RKO (cell line): ENCODE measurements around the gene TUBGCP4.
"Not testable (repeated sequence)": the region's sequence is repeated elsewhere in the genome, so short reads cannot be mapped to it uniquely, and the experiment has no call there.

Experiments
- DNase-seq: peaks from one replicate; pipeline ENCODE4 v3.0.0-alpha.2; 2016; ENCODE audit warnings: low spot score

The TUBGCP4 gene

GRCh38 chr15:43370975-43371974, at the start of gene TUBGCP4, which contains the start of gene ZSCAN29:
TUBGCP4 (plus strand) TSS chr15:43371101; CDS start chr15:43371355, 254 bp downstream.
ZSCAN29 (minus strand) TSS chr15:43371043; CDS start chr15:43369913, 1,130 bp downstream.
- DNase-seq, result peak; percentile 89

- DNase-seq, result no peak
Observed at GRCh38 chr15:43325039-43325684, 45.7 kb upstream of the TUBGCP4 start.

GRCh38 chr15:43329217-43329959, 41.5 kb upstream of the TUBGCP4 start:
- DNase-seq, result no peak

GRCh38 chr15:43329960-43330779, 40.7 kb upstream of the TUBGCP4 start, which contains the start of gene LCMT2:
LCMT2 (minus strand) TSS chr15:43330573; CDS start chr15:43330489, 84 bp downstream.
- DNase-seq, result no peak

GRCh38 chr15:43330780-43331087, 40.2 kb upstream of the TUBGCP4 start:
- no peak for DNase-seq

- peak; percentile 22 for DNase-seq
Observed at GRCh38 chr15:43346305-43346704, 24.6 kb upstream of the TUBGCP4 start.

GRCh38 chr15:43347114-43347513, 23.8 kb upstream of the TUBGCP4 start:
- DNase-seq, result no peak

GRCh38 chr15:43352693-43353382, 18.1 kb upstream of the TUBGCP4 start:
- no peak for DNase-seq

- no peak for DNase-seq
Observed at GRCh38 chr15:43360821-43361220, 10.1 kb upstream of the TUBGCP4 start.

- no peak for DNase-seq
Observed at GRCh38 chr15:43361313-43361903, 9.5 kb upstream of the TUBGCP4 start.

GRCh38 chr15:43370310-43370974, 459 bp upstream of the TUBGCP4 start:
- peak; percentile 54 for DNase-seq

- peak; percentile 48 for DNase-seq
Observed at GRCh38 chr15:43376017-43376705, 5.3 kb downstream of the TUBGCP4 start.

- no peak for DNase-seq
Observed at GRCh38 chr15:43378601-43379000, 7.7 kb downstream of the TUBGCP4 start.

GRCh38 chr15:43382310-43382709, 11.4 kb downstream of the TUBGCP4 start:
- DNase-seq, result no peak

GRCh38 chr15:43383070-43383469, 12.2 kb downstream of the TUBGCP4 start:
- no peak for DNase-seq

GRCh38 chr15:43390723-43391122, 19.8 kb downstream of the TUBGCP4 start:
- no peak for DNase-seq

GRCh38 chr15:43393592-43393991, 22.7 kb downstream of the TUBGCP4 start:
- not testable (repeated sequence) for DNase-seq

- no peak for DNase-seq
Observed at GRCh38 chr15:43402255-43402654, 31.4 kb downstream of the TUBGCP4 start.

- no peak for DNase-seq
Observed at GRCh38 chr15:43403616-43404015, 32.7 kb downstream of the TUBGCP4 start.
